HepG2 (cell line): ENCODE results near the gene ATP7B. TPM values are rescaled to one million over a fixed set of nuclear protein-coding genes. Genes with fewer than 3 reads are reported as not detected.
A peak's percentile ranks its signal among the peaks of the same experiment; 100 is the strongest.

ENCODE experiments used
- ESRRA ChIP-seq: sonication (generic); formaldehyde crosslinking; IDR thresholded peaks from 2 replicates; pipeline ENCODE4 v1.5.1; 2020; ENCODE audit warnings: mild to moderate bottlenecking, low read depth, missing genetic modification reagents
- EZH2 ChIP-seq: conservative IDR thresholded peaks from 2 replicates; pipeline ENCODE4 v1.6.1; 2012; ENCODE audit warnings: mild to moderate bottlenecking, low read depth, low read length, moderate library complexity
- FOXP4 ChIP-seq: sonication (generic); formaldehyde crosslinking; IDR thresholded peaks from 2 replicates; pipeline ENCODE4 v1.4.0; 2020; ENCODE audit warnings: missing genetic modification reagents
- HIC2 ChIP-seq: sonication (generic); formaldehyde crosslinking; IDR thresholded peaks from 2 replicates; pipeline ENCODE4 v1.9.0; 2022; ENCODE audit warnings: low read depth, missing genetic modification reagents
- HMG20A ChIP-seq: IDR thresholded peaks from 2 replicates; pipeline ENCODE4 v1.6.1; 2016; ENCODE audit warnings: borderline replicate concordance
- MLLT10 ChIP-seq: sonication (generic); formaldehyde crosslinking; IDR thresholded peaks from 2 replicates; pipeline ENCODE4 v1.4.0; 2020; ENCODE audit warnings: missing genetic modification reagents
- RFX3 ChIP-seq: IDR thresholded peaks from 2 replicates; pipeline ENCODE4 v1.6.1; 2016; ENCODE audit warnings: missing biosample characterization, missing genetic modification reagents
- SMARCE1 ChIP-seq: fragments of 450-650 bp; IDR thresholded peaks from 2 replicates; pipeline ENCODE4 v1.6.1; 2017; ENCODE audit warnings: borderline replicate concordance
- TBP ChIP-seq: sonication (generic); formaldehyde crosslinking; IDR thresholded peaks from 2 replicates; pipeline ENCODE4 v1.5.0; 2020; ENCODE audit warnings: missing genetic modification reagents
- ZBTB37 ChIP-seq: sonication (generic); formaldehyde crosslinking; IDR thresholded peaks from 2 replicates; pipeline ENCODE4 v1.4.0; 2020; ENCODE audit warnings: mild to moderate bottlenecking, missing genetic modification reagents
- ZFP90 ChIP-seq: sonication (generic); formaldehyde crosslinking; IDR thresholded peaks from 2 replicates; pipeline ENCODE4 v1.8.0; 2022; ENCODE audit warnings: missing genetic modification reagents, mild to moderate bottlenecking, inconsistent platforms, borderline replicate concordance
- ZFYVE20 ChIP-seq: sonication (generic); formaldehyde crosslinking; IDR thresholded peaks from 2 replicates; pipeline ENCODE4 v1.8.0; 2023; ENCODE audit warnings: low read depth, mild to moderate bottlenecking, moderate library complexity, missing genetic modification reagents, borderline replicate concordance
- ZNF121 ChIP-seq: sonication (generic); formaldehyde crosslinking; IDR thresholded peaks from 2 replicates; pipeline ENCODE4 v1.5.0; 2020; ENCODE audit warnings: mild to moderate bottlenecking, missing genetic modification reagents
- ZNF207 ChIP-seq: fragments of 450-650 bp; IDR thresholded peaks from 2 replicates; pipeline ENCODE4 v1.6.1; 2016; ENCODE audit warnings: antibody characterized with exemption, borderline replicate concordance
- ZNF317 ChIP-seq: sonication (generic); formaldehyde crosslinking; IDR thresholded peaks from 2 replicates; pipeline ENCODE4 v1.5.0; 2020; ENCODE audit warnings: mild to moderate bottlenecking, missing genetic modification reagents
- ZNF639 ChIP-seq: conservative IDR thresholded peaks from 2 replicates; pipeline ENCODE4 v1.6.1; 2018; ENCODE audit warnings: missing genetic modification reagents
- ZNF652 ChIP-seq: IDR thresholded peaks from 2 replicates; pipeline ENCODE4 v1.6.1; 2016; ENCODE audit warnings: low read depth, borderline replicate concordance
- ZNF678 ChIP-seq: sonication (generic); formaldehyde crosslinking; IDR thresholded peaks from 2 replicates; pipeline ENCODE4 v1.4.0; 2020; ENCODE audit warnings: mild to moderate bottlenecking, missing genetic modification reagents
- ZNF749 ChIP-seq: sonication (generic); formaldehyde crosslinking; IDR thresholded peaks from 2 replicates; pipeline ENCODE4 v1.8.0; 2022; ENCODE audit warnings: mild to moderate bottlenecking, missing genetic modification reagents, moderate library complexity, borderline replicate concordance
- polyA plus RNA-seq, 8 experiments: library from polyadenylated mRNA; depleted of rRNA in 3 of 8; stranded (reverse) in 7 of 8; unstranded in 1 of 8; fragments of >200 nt; fragmentation: Illumina TruSeq in 4 of 8; extraction: Trizol in 4 of 8; gene quantifications; 2 replicates each; pipeline versions ENCODE4 v1.2.1 to v1.2.3, GENCODE V29; 2011 to 2016; ENCODE audit warnings: low read depth in 4 of 8, missing spikeins in 1 of 8, mixed read lengths in 1 of 8; ENCODE audit not compliant: insufficient read depth in 1 of 8
- total RNA-seq, 5 experiments: library from RNA; depleted of rRNA; stranded (reverse); fragments of >200 nt; fragmentation: Illumina TruSeq; extraction: Trizol; gene quantifications; 2 replicates each; pipeline ENCODE4 v1.2.3, GENCODE V29; 2016; ENCODE audit warnings: low read depth in 1 of 5
- TF ChIP-seq, protein P1 (sequence below): sonication (generic); formaldehyde crosslinking; IDR thresholded peaks from 2 replicates; pipeline ENCODE4 v1.4.0; 2020; ENCODE audit warnings: missing genetic modification reagents

The ATP7B gene
- total and polyA plus RNA-seq, 2 of the 13 experiments (the other 11 are each of a cell fraction or from before 2014, with no cell fraction given) = 31.8 to 57.4 TPM

DNA sequence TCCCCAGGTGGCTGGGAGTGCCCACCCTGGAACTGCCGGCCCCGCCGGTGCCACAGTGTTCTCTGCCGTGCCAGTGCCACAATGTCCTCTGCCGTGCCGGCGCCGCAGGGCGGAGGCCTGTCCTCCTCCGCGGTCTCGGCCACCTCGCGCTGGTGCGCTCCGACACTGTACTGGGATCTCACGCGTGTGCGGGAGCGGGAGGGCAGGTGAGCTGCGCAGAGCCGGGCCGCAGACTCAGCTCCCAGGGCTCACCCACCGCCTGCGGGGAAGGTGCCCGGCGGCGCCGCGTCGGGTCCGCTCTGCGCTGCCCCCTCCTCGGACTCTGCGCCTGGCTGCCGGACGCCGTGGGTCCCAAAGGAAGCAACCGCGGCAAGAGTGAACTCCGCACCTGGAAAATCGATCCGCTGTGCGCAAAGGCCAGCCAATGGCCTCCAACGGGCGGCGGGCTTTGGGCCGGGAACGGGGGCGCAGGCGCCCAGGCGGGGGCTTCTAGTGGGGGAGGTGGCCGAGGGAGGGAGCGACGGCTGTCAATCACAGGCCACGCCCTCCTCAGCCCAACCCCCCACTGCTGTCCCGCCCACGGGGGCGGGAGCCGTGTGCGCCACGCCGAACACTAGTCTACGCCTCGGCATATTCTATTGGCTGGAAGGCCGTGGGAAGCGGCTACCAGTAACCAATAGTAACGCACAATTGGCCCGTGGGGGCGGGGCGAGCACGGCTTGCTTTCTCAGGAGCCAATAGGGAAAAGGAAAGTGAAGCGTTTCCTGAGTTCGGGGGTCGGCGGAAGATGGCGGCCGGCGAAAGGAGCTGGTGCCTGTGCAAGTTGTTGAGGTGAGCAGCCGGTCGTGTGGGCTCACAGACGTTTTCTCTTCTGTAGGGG is 622 bp upstream of the ATP7B start, which contains the start of gene ALG11 (continued):
- no peak; the same call in 1 of the 2 replicates for TF ChIP-seq ZFP90 (CRISPR knock-in tag)
- TF ChIP-seq ZNF678 = peak; percentile 87
- TF ChIP-seq HIC2 = peak; percentile 92
- peak; percentile 67; the same call in 1 of the 2 replicates for TF ChIP-seq ZFYVE20
- no peak for TF ChIP-seq EZH2
- TF ChIP-seq ZNF317 (CRISPR knock-in tag) = peak; percentile 32; the same call in 1 of the 2 replicates
- TF ChIP-seq HMG20A = peak; percentile 47; the same call in 1 of the 2 replicates
- TF ChIP-seq SMARCE1 = no peak
- TF ChIP-seq ZBTB37 = no peak
- peak; percentile 86 for TF ChIP-seq ZNF639
- TF ChIP-seq ZNF652 (CRISPR knock-in tag) = no peak; the same call in 1 of the 2 replicates
- TF ChIP-seq ESRRA (CRISPR knock-in tag) = peak; percentile 88; the same call in 1 of the 2 replicates
- TF ChIP-seq ZNF749 (CRISPR knock-in tag) = no peak; the same call in 1 of the 2 replicates
- TF ChIP-seq RFX3 (CRISPR knock-in tag) = no peak
- no peak for TF ChIP-seq TBP
- TF ChIP-seq ZNF207 = no peak
- no peak for TF ChIP-seq ZNF121
- TF ChIP-seq FOXP4 (CRISPR knock-in tag) = peak; percentile 82
- TF ChIP-seq, protein P1, sequence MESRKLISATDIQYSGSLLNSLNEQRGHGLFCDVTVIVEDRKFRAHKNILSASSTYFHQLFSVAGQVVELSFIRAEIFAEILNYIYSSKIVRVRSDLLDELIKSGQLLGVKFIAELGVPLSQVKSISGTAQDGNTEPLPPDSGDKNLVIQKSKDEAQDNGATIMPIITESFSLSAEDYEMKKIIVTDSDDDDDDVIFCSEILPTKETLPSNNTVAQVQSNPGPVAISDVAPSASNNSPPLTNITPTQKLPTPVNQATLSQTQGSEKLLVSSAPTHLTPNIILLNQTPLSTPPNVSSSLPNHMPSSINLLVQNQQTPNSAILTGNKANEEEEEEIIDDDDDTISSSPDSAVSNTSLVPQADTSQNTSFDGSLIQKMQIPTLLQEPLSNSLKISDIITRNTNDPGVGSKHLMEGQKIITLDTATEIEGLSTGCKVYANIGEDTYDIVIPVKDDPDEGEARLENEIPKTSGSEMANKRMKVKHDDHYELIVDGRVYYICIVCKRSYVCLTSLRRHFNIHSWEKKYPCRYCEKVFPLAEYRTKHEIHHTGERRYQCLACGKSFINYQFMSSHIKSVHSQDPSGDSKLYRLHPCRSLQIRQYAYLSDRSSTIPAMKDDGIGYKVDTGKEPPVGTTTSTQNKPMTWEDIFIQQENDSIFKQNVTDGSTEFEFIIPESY (CRISPR knock-in tag) = no peak
- TF ChIP-seq MLLT10 (CRISPR knock-in tag) = no peak
